ENCODE data around the gene OSTN.
"Not testable (repeated sequence)": the region's sequence is repeated elsewhere in the genome, so short reads cannot be mapped to it uniquely, and the experiment has no call there.

Gene OSTN

GRCh38 chr3:191198932-191199331, at the start of gene OSTN:
Gene OSTN (plus strand): TSS chr3:191199241. CDS start chr3:191212533, 13,292 bp downstream.
- DNase-seq = no peak

- DNase-seq = no peak
These were observed 47.4 kb upstream of the OSTN start for GRCh38 chr3:191151653-191152052.

- DNase-seq = no peak
These were observed 44.2 kb upstream of the OSTN start for GRCh38 chr3:191154827-191155226.

GRCh38 chr3:191158247-191158646, 40.8 kb upstream of the OSTN start:
- no peak for DNase-seq

GRCh38 chr3:191158815-191159214, 40.2 kb upstream of the OSTN start:
- no peak for DNase-seq

- DNase-seq = no peak
These were observed 33.2 kb upstream of the OSTN start for GRCh38 chr3:191165802-191166201.

GRCh38 chr3:191166368-191166767, 32.7 kb upstream of the OSTN start:
- DNase-seq = no peak

- no peak for DNase-seq
These were observed 29.5 kb upstream of the OSTN start for GRCh38 chr3:191169566-191169965.

- DNase-seq = no peak
These were observed 28.9 kb upstream of the OSTN start for GRCh38 chr3:191170097-191170496.

GRCh38 chr3:191175102-191175501, 23.9 kb upstream of the OSTN start:
- no peak for DNase-seq

GRCh38 chr3:191176038-191176785, 22.8 kb upstream of the OSTN start:
- no peak for DNase-seq

- DNase-seq = not testable (repeated sequence)
These were observed 13.7 kb upstream of the OSTN start for GRCh38 chr3:191185382-191185781.

- DNase-seq = not testable (repeated sequence)
These were observed 10.8 kb upstream of the OSTN start for GRCh38 chr3:191188246-191188645.

GRCh38 chr3:191192270-191192669, 6.8 kb upstream of the OSTN start:
- not testable (repeated sequence) for DNase-seq

- no peak for DNase-seq
These were observed 6.1 kb upstream of the OSTN start for GRCh38 chr3:191192941-191193340.

GRCh38 chr3:191197761-191198306, 1.2 kb upstream of the OSTN start:
- DNase-seq = no peak

GRCh38 chr3:191198480-191198879, 561 bp upstream of the OSTN start:
- no peak for DNase-seq

- no peak for DNase-seq
These were observed 11.0 kb downstream of the OSTN start for GRCh38 chr3:191210032-191210431.

GRCh38 chr3:191216510-191216909, 17.5 kb downstream of the OSTN start:
- DNase-seq = no peak

GRCh38 chr3:191217301-191217700, 18.3 kb downstream of the OSTN start:
- no peak for DNase-seq

- DNase-seq = no peak
These were observed 21.9 kb downstream of the OSTN start for GRCh38 chr3:191220908-191221307.

- no peak for DNase-seq
These were observed 22.6 kb downstream of the OSTN start for GRCh38 chr3:191221638-191222037.

GRCh38 chr3:191227541-191227940, 28.5 kb downstream of the OSTN start:
- DNase-seq = no peak

GRCh38 chr3:191234216-191234615, 35.2 kb downstream of the OSTN start:
- no peak for DNase-seq
